Uterus (tissue), 4 donors: Measurements from ENCODE around the gene SUCLA2. TPM values are rescaled to one million over a fixed set of nuclear protein-coding genes. Genes with fewer than 3 reads are reported as not detected.

Source experiments
- DNase-seq, 2 donors: peaks; one replicate each; pipeline ENCODE4 v3.0.0-alpha.2; 2019 to 2020
- H3K27ac ChIP-seq, 2 donors: fragments of 200-600 bp; sonication (generic); 1 replicate in 1 of 2; 2 replicates in 1 of 2; pipeline ENCODE4 v1.5.1; 2016 to 2018
- H3K27me3 ChIP-seq, 2 donors: fragments of 200-600 bp; sonication (generic); one replicate each; pipeline ENCODE4 v1.5.1; 2018 to 2019; ENCODE audit warnings: control low read depth in 1 of 2
- H3K36me3 ChIP-seq, 2 donors: fragments of 200-600 bp; sonication (generic); one replicate each; pipeline ENCODE4 v1.5.1; 2019; ENCODE audit warnings: control low read depth in 1 of 2
- H3K4me1 ChIP-seq, 2 donors: fragments of 200-600 bp; sonication (generic); one replicate each; pipeline ENCODE4 v1.5.1; 2018 to 2019; ENCODE audit warnings: control low read depth in 1 of 2
- H3K4me3 ChIP-seq, 2 donors: fragments of 200-600 bp; sonication (generic); 1 replicate in 1 of 2; 2 replicates in 1 of 2; pipeline ENCODE4 v1.5.1; 2018 to 2019; ENCODE audit warnings: mild to moderate bottlenecking in 1 of 2
- H3K9me3 ChIP-seq, 2 donors: fragments of 200-600 bp; sonication (generic); one replicate each; pipeline ENCODE4 v1.5.1; 2019; ENCODE audit warnings: control low read depth in 1 of 2
- CTCF ChIP-seq, 4 experiments: fragments of 200-600 bp in 2 of 4; fragments of 450-650 bp in 2 of 4; sonication (generic) in 2 of 4; IDR thresholded peaks; one replicate each; pipeline ENCODE4 v1.5.1; 2016 to 2019; ENCODE audit warnings: antibody characterized with exemption in 4 of 4, mild to moderate bottlenecking in 2 of 4, moderate library complexity in 1 of 4
- POLR2A ChIP-seq, 2 donors: fragments of 450-650 bp; IDR thresholded peaks; one replicate each; pipeline ENCODE4 v1.6.1; 2016; ENCODE audit warnings: antibody characterized with exemption in 2 of 2, mild to moderate bottlenecking in 1 of 2, moderate library complexity in 1 of 2
- intact Hi-C: fragments of 100-400 bp; cut with DNase I; formaldehyde crosslinking; loops from one replicate; pipeline ENCODE4 v1.15.1; 2023; ENCODE audit warnings: low total_unique reads
- total RNA-seq, 4 donors: library from RNA; depleted of rRNA in 3 of 4; stranded (reverse); fragments of >200 nt in 3 of 4; gene quantifications; one replicate each; pipeline versions ENCODE4 v1.1.0 to v1.2.4, GENCODE V29; 2014 to 2023
- donor health status: DM: yes; HTN: yes; CAD: no.

The SUCLA2 gene
- total RNA-seq, 4 donors from 2014 or later = 19.7 to 96.0 (median 43.5) TPM

- no peak for DNase-seq
- Histone ChIP-seq H3K4me3 (no peak overlapping the region), H3K36me3 (no peaks in the 10 kb centered on the region), H3K27me3 (no peaks in the 10 kb centered on the region), H3K9me3 (no peaks in the 10 kb centered on the region), H3K27ac (no peak overlapping the region), H3K4me1 (peaks cover 0 to 3% of the 10 kb centered on the region in 2 donors)
- intact Hi-C loops = no loop called here
- TF ChIP-seq POLR2A (IDR thresholded peaks at IDR 0.05) = no peak
- TF ChIP-seq CTCF (IDR thresholded peaks at IDR 0.05) = no peak
Observed at GRCh38 chr13:47997384-47997783, 3.7 kb downstream of the SUCLA2 start.

DNA sequence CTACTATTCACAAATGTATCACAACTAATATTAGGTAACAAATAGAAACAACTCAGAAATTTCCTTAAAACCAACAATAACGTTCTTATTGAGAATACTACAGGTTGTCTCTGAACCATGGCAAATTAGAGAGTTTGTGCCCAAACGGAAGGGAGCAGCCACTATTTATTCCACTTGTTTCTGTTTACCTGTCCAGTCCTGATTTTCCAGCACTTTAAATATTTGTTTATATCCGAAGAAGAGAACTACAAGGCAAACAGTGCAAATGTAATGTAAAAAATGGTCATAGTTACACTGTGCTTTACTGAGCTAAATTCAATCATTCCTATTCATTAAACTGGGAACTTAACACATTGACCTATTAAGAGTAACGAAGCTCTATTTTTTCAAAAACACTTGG, 9.2 kb downstream of the SUCLA2 start:
- H3K36me3 ChIP-seq = no peaks in the 10 kb centered on the region
- intact Hi-C loops = no loop called here
- H3K27ac ChIP-seq = no peak overlapping the region
- DNase-seq = no peak
- no peaks in the 10 kb centered on the region for H3K27me3 ChIP-seq
- no peak overlapping the region for H3K4me3 ChIP-seq
- no peaks in the 10 kb centered on the region for H3K4me1 ChIP-seq
- no peak for TF ChIP-seq CTCF (IDR thresholded peaks at IDR 0.05)
- no peak for TF ChIP-seq POLR2A (IDR thresholded peaks at IDR 0.05)
- H3K9me3 ChIP-seq = no peaks in the 10 kb centered on the region

DNA sequence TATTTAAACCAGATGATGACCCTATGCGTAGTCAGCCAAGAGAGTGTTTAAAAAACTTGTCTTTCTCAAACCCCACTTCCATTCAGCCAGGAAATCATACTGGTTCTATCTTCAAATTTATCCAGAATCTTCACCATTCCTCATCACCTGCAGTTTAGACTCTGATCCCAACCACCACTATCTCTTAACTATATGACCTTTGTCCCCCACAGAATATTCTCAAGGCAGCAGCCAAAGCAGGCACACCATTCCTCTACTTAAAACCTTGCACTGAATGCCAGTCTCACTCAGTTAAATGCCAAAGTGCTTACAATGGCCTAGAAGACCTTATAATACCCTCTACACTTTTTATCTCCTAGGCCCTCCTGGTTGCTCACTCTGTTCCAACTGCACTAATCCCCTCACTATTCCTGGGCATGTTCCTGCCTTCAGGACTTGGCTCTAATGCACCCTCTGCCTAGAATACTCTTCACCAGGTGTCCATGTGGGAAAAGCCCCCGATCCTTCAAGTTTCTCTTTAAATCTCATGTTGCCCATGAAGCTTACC, 10.1 kb downstream of the SUCLA2 start:
- intact Hi-C loops = no loop called here
- no peaks in the 10 kb centered on the region for H3K36me3 ChIP-seq
- no peak for DNase-seq

GRCh38 chr13:47990427-47990826, 10.6 kb downstream of the SUCLA2 start:
- H3K27me3 ChIP-seq = no peaks in the 10 kb centered on the region
- TF ChIP-seq POLR2A (IDR thresholded peaks at IDR 0.05) (no peak), CTCF (IDR thresholded peaks at IDR 0.05) (no peak)
- no peaks in the 10 kb centered on the region for H3K4me1 ChIP-seq
- no peaks in the 10 kb centered on the region for H3K36me3 ChIP-seq
- intact Hi-C loops = no loop called here
- no peak overlapping the region for H3K27ac ChIP-seq
- no peak overlapping the region for H3K4me3 ChIP-seq
- no peaks in the 10 kb centered on the region for H3K9me3 ChIP-seq
- no peak for DNase-seq

More for the DNA sequence above, 10.1 kb downstream of the SUCLA2 start:
- TF ChIP-seq POLR2A (IDR thresholded peaks at IDR 0.05) (no peak), CTCF (IDR thresholded peaks at IDR 0.05) (no peak)
- no peak overlapping the region for H3K27ac ChIP-seq
- H3K9me3 ChIP-seq = no peaks in the 10 kb centered on the region
- H3K4me3 ChIP-seq = no peak overlapping the region
- H3K27me3 ChIP-seq = no peaks in the 10 kb centered on the region
- H3K4me1 ChIP-seq = no peaks in the 10 kb centered on the region

GRCh38 chr13:47983070-47983469, 18.0 kb downstream of the SUCLA2 start:
- no peak for DNase-seq
- intact Hi-C loops = no loop called here
- TF ChIP-seq POLR2A (IDR thresholded peaks at IDR 0.05) (no peak), CTCF (IDR thresholded peaks at IDR 0.05) (no peak)
- no peak overlapping the region for H3K27ac ChIP-seq
- H3K4me3 ChIP-seq = no peak overlapping the region
- no peaks in the 10 kb centered on the region for H3K27me3 ChIP-seq
- no peaks in the 10 kb centered on the region for H3K9me3 ChIP-seq
- H3K36me3 ChIP-seq = no peaks in the 10 kb centered on the region
- no peaks in the 10 kb centered on the region for H3K4me1 ChIP-seq
